Cardiac ventricle fibroblast (primary cell): ENCODE results near the gene USP17L28. TPM values are rescaled to one million over a fixed set of nuclear protein-coding genes. Genes with fewer than 3 reads are reported as not detected.

Experiments used
- total RNA-seq: library from RNA; depleted of rRNA; stranded (reverse); fragments of >200 nt; gene quantifications from 2 replicates; pipeline ENCODE4 v1.2.3, GENCODE V29; 2015

The USP17L28 gene
- not detected in 2 replicates for total RNA-seq

GRCh38 chr4:9348593-9348992, at the start of gene USP17L28:
Gene USP17L28, plus strand, starts transcription at chr4:9348893. Its CDS starts 0 bp downstream, at chr4:9348893.

GRCh38 chr4:9324865-9325264, 23.8 kb upstream of the USP17L28 start, which contains the start of gene USP17L24:
Gene USP17L24, plus strand, starts transcription at chr4:9325165. Its CDS starts 0 bp downstream, at chr4:9325165.

GRCh38 chr4:9329611-9330010, 19.1 kb upstream of the USP17L28 start, which contains the start of gene USP17L25:
Gene USP17L25, plus strand, starts transcription at chr4:9329911. Its CDS starts 0 bp downstream, at chr4:9329911.

GRCh38 chr4:9334358-9334757, 14.3 kb upstream of the USP17L28 start, which contains the start of gene USP17L26:
Gene USP17L26, plus strand, starts transcription at chr4:9334658. Its CDS starts 0 bp downstream, at chr4:9334658.

GRCh38 chr4:9339103-9339502, 9.6 kb upstream of the USP17L28 start, which contains the start of gene USP17L5:
Gene USP17L5, plus strand, starts transcription at chr4:9339403. Its CDS starts 0 bp downstream, at chr4:9339403.

GRCh38 chr4:9343848-9344247, 4.8 kb upstream of the USP17L28 start, which contains the start of gene USP17L27:
Gene USP17L27, plus strand, starts transcription at chr4:9344148. Its CDS starts 0 bp downstream, at chr4:9344148.

GRCh38 chr4:9353338-9353737, 4.6 kb downstream of the USP17L28 start, which contains the start of gene USP17L29:
Gene USP17L29, plus strand, starts transcription at chr4:9353638. Its CDS starts 0 bp downstream, at chr4:9353638.

GRCh38 chr4:9362829-9363228, 14.1 kb downstream of the USP17L28 start, which contains the start of gene USP17L30:
Gene USP17L30, plus strand, starts transcription at chr4:9363129. Its CDS starts 0 bp downstream, at chr4:9363129.

Other genes starting within 250 kb of the USP17L28 start
- not detected in 2 replicates for gene FAM90A26, start 178.5 kb upstream of the USP17L28 start, total RNA-seq
- not detected in 2 replicates for gene USP17L10, start 138.2 kb upstream of the USP17L28 start, total RNA-seq
- gene USP17L11, start 133.5 kb upstream of the USP17L28 start, total RNA-seq, result not detected in 2 replicates
- gene USP17L12, start 128.7 kb upstream of the USP17L28 start, total RNA-seq, result not detected in 2 replicates
- not detected in 2 replicates for gene USP17L13, start 124.0 kb upstream of the USP17L28 start, total RNA-seq
- gene USP17L15, start 114.5 kb upstream of the USP17L28 start, total RNA-seq, result not detected in 2 replicates
- gene USP17L17, start 105.0 kb upstream of the USP17L28 start, total RNA-seq, result not detected in 2 replicates
- not detected in 2 replicates for gene USP17L18, start 100.3 kb upstream of the USP17L28 start, total RNA-seq
- not detected in 2 replicates for gene USP17L19, start 95.5 kb upstream of the USP17L28 start, total RNA-seq
- gene USP17L20, start 90.8 kb upstream of the USP17L28 start, total RNA-seq, result not detected in 2 replicates
- gene USP17L21, start 86.0 kb upstream of the USP17L28 start, total RNA-seq, result not detected in 2 replicates
- gene USP17L22, start 81.3 kb upstream of the USP17L28 start, total RNA-seq, result not detected in 2 replicates
- not detected in 2 replicates for gene USP17L24, start 23.7 kb upstream of the USP17L28 start, total RNA-seq
- gene USP17L25, start 19.0 kb upstream of the USP17L28 start, total RNA-seq, result not detected in 2 replicates
- not detected in 2 replicates for gene USP17L26, start 14.2 kb upstream of the USP17L28 start, total RNA-seq
- not detected in 2 replicates for gene USP17L5, start 9.5 kb upstream of the USP17L28 start, total RNA-seq
- gene USP17L27, start 4.7 kb upstream of the USP17L28 start, total RNA-seq, result not detected in 2 replicates
- gene USP17L29, start 4.7 kb downstream of the USP17L28 start, total RNA-seq, result not detected in 2 replicates
- gene USP17L30, start 14.2 kb downstream of the USP17L28 start, total RNA-seq, result not detected in 2 replicates
- gene DEFB131A, start 95.5 kb downstream of the USP17L28 start, total RNA-seq, result not detected in 2 replicates